Measurements from ENCODE around the gene SMARCAD1.

Gene SMARCAD1

GRCh38 chr4:94168321-94168720 is 39.3 kb upstream of the SMARCAD1 start:
- TF ChIP-seq NFIC (IDR thresholded peaks at IDR 0.05) (no peak), TCF12 (IDR thresholded peaks at IDR 0.05; ENCODE audit: low read depth) (no peak), RAD21 (IDR thresholded peaks at IDR 0.05; ENCODE audit: low read depth) (no peak), EP300 (IDR thresholded peaks at IDR 0.05; ENCODE audit: borderline replicate concordance) (no peak), TAF1 (IDR thresholded peaks at IDR 0.05; ENCODE audit: low read depth) (no peak), YY1 (IDR thresholded peaks at IDR 0.05; ENCODE audit: low read depth) (no peak), ZBTB7A (IDR thresholded peaks at IDR 0.05; ENCODE audit: low read depth) (no peak), USF1 (IDR thresholded peaks at IDR 0.05) (no peak), CEBPB (IDR thresholded peaks at IDR 0.05) (no peak)

GRCh38 chr4:94169803-94170372 is 37.8 kb upstream of the SMARCAD1 start:
- no peak for TF ChIP-seq FOXM1 (IDR thresholded peaks at IDR 0.05; ENCODE audit: borderline replicate concordance, low read depth)

- TF ChIP-seq TAF1 (IDR thresholded peaks at IDR 0.05; ENCODE audit: low read depth) (no peak), TCF12 (IDR thresholded peaks at IDR 0.05; ENCODE audit: low read depth) (no peak), FOXM1 (IDR thresholded peaks at IDR 0.05; ENCODE audit: borderline replicate concordance, low read depth) (no peak), ZBTB7A (IDR thresholded peaks at IDR 0.05; ENCODE audit: low read depth) (no peak), TEAD4 (IDR thresholded peaks at IDR 0.05) (no peak), CREB1 (IDR thresholded peaks at IDR 0.05; ENCODE audit: low read depth) (no peak), NFIC (IDR thresholded peaks at IDR 0.05) (no peak), USF1 (IDR thresholded peaks at IDR 0.05) (no peak), EP300 (IDR thresholded peaks at IDR 0.05; ENCODE audit: borderline replicate concordance) (no peak), YY1 (IDR thresholded peaks at IDR 0.05; ENCODE audit: low read depth) (no peak), EGR1 (IDR thresholded peaks at IDR 0.05) (no peak), CEBPB (IDR thresholded peaks at IDR 0.05) (no peak), REST (IDR thresholded peaks at IDR 0.05; ENCODE audit: low read depth) (no peak), RAD21 (IDR thresholded peaks at IDR 0.05; ENCODE audit: low read depth) (no peak)
- TF ChIP-seq, protein P1, sequence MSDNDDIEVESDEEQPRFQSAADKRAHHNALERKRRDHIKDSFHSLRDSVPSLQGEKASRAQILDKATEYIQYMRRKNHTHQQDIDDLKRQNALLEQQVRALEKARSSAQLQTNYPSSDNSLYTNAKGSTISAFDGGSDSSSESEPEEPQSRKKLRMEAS (IDR thresholded peaks at IDR 0.05): no peak
These were observed 36.0 kb upstream of the SMARCAD1 start for GRCh38 chr4:94171616-94172015.

DNA sequence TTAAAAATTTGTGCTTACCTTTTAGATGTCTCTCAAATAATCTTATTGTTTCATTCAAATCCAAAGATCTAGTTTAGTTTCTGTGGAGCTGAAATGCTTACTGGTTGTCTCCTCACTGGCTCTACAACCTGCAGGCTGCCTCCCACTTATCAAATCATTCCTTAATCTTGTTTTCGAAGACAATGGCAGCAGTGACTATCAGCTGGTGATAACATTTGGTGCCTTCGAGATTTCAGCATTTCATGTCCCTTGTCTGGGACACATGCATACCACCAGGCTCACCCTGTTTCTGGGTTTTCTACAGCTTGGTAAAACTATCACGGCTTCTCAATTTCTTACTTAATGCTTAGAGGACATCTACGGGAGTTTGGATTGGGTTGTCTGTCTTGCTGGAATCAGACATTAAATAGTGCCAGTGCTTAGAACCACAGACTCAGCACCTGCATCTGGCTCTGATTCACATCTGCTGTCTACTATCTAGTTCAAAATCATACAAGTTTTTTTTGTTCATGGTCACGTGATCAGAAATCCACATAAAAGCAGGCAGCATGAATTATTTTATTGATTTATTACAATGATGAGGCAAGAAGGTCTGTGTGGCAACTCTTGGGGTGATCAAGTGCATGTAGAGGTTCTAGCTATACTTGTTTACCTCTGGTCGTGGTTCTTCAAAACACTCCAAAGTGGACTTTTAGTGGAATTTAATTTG is 32.0 kb upstream of the SMARCAD1 start:
- TF ChIP-seq TAF1 (IDR thresholded peaks at IDR 0.05; ENCODE audit: low read depth): no peak

DNA sequence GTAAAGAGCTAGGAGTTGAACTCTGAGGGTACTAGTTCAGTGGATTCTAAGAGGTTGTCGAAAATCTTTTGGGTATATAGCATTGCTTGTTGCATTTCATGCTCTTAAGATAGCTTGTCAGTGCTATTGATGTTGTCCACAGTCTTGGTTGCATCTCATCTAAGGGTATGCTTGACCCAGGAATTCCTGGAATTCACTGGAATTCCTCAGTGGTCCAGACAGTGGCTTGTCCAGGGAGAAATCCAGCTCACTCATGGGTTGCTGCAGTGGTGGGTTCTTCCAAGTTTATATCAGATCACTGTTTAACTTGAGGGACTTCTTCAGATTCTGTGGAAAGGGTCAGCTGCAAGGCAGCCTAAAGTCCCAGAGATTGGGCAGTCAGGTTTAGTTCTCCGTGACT is 29.8 kb upstream of the SMARCAD1 start:
- TF ChIP-seq TCF12 (IDR thresholded peaks at IDR 0.05; ENCODE audit: low read depth): no peak
- no peak for TF ChIP-seq USF1 (IDR thresholded peaks at IDR 0.05)
- TF ChIP-seq YY1 (IDR thresholded peaks at IDR 0.05; ENCODE audit: low read depth): no peak
- no peak for TF ChIP-seq REST (IDR thresholded peaks at IDR 0.05; ENCODE audit: low read depth)
- no peak for TF ChIP-seq TEAD4 (IDR thresholded peaks at IDR 0.05)
- no peak for TF ChIP-seq RAD21 (IDR thresholded peaks at IDR 0.05; ENCODE audit: low read depth)
- no peak for TF ChIP-seq CREB1 (IDR thresholded peaks at IDR 0.05; ENCODE audit: low read depth)
- no peak for TF ChIP-seq FOXM1 (IDR thresholded peaks at IDR 0.05; ENCODE audit: borderline replicate concordance, low read depth)

DNA sequence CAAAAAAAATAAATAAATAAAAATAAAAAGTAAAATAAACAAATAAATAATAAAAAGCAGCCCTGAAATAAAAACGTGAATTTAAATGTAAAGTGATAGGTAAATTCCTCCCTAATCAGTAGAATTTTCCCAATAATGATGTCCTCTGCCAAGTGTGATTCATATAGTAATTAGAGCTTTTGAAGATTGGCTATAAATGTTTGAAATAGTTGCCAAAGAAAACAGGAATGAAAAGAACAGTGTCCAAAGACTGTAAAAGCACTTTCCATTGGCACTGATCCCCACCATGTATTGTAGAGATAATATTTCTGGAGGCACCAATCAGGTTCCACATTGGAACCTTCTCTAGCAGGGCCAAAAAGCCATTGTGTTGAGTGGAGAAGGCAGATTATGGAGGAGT is 25.9 kb upstream of the SMARCAD1 start:
- TF ChIP-seq EP300 (IDR thresholded peaks at IDR 0.05; ENCODE audit: borderline replicate concordance): no peak
- no peak for TF ChIP-seq TCF12 (IDR thresholded peaks at IDR 0.05; ENCODE audit: low read depth)
- TF ChIP-seq RAD21 (IDR thresholded peaks at IDR 0.05; ENCODE audit: low read depth): no peak
- no peak for TF ChIP-seq ZBTB7A (IDR thresholded peaks at IDR 0.05; ENCODE audit: low read depth)
- TF ChIP-seq EGR1 (IDR thresholded peaks at IDR 0.05): no peak
- no peak for TF ChIP-seq NFIC (IDR thresholded peaks at IDR 0.05)
- no peak for TF ChIP-seq TAF1 (IDR thresholded peaks at IDR 0.05; ENCODE audit: low read depth)
- TF ChIP-seq CREB1 (IDR thresholded peaks at IDR 0.05; ENCODE audit: low read depth): no peak
- TF ChIP-seq TEAD4 (IDR thresholded peaks at IDR 0.05): no peak
- no peak for TF ChIP-seq YY1 (IDR thresholded peaks at IDR 0.05; ENCODE audit: low read depth)
- TF ChIP-seq, protein P1 (IDR thresholded peaks at IDR 0.05): no peak
- no peak for TF ChIP-seq FOXM1 (IDR thresholded peaks at IDR 0.05; ENCODE audit: borderline replicate concordance, low read depth)
- TF ChIP-seq USF1 (IDR thresholded peaks at IDR 0.05): no peak
- no peak for TF ChIP-seq CEBPB (IDR thresholded peaks at IDR 0.05)
- TF ChIP-seq REST (IDR thresholded peaks at IDR 0.05; ENCODE audit: low read depth): no peak
